ENCODE measurements around the gene FREY1.
"Not testable (repeated sequence)": the region's sequence is repeated elsewhere in the genome, so short reads cannot be mapped to it uniquely, and the experiment has no call there.

FREY1 gene

GRCh38 chr11:45910623-45911022, 3.6 kb upstream of the FREY1 start:
- FAIRE-seq, result no peak

- FAIRE-seq, result no peak
Measured at GRCh38 chr11:45909594-45910475, 2.8 kb upstream of the FREY1 start.

DNA sequence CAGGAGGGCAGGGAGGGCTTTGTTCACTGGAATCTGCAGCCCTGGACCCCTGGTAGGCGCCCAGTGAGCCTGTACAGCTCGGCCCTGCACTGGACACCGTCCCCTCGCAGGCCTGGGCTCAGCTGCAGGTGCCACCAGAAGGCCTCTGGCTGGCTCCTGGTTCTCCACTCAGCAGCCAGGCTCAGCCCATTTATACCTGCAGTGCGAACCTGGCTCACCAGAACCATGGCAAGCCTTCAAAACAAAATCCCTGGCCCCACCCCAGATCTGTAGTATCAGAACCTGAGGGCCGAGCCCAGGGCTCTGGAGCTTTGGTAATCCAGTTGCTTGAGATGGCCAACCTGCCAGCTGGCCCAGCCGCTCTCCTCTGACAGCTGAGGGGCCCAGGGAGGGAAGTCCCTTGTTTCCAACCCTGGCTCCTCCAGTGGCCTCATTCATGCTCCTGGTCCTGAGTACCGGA, 870 bp upstream of the FREY1 start:
- FAIRE-seq, result no peak

DNA sequence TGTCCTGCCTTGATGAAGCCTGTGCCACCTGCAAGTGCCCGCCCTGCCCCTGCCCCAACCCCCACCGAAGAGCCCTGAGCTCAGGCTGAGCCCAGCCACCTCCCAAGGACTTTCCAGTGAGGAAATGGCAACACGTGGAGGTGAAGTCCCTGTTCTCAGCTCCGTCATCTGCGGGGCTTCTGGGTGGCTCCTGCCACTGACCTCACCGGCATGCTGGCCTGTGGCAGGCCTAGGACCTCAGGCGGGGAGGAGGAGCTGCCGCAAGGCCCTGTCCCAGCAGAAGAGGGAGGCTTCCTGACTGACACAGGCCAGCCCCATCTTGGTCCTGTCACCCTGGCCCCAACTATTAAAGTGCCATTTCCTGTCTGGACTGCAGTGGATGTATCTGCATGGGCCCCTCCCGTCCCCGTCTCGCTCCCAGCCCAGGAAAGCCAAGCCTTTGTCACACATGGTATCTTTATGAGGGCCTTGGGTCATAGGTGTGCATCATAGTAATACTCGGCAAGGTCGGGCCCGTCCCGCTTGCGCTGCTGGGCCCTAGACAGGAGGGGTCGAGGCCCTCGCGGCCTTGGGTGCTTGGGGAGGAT, 882 bp downstream of the FREY1 start:
- no peak for FAIRE-seq

DNA sequence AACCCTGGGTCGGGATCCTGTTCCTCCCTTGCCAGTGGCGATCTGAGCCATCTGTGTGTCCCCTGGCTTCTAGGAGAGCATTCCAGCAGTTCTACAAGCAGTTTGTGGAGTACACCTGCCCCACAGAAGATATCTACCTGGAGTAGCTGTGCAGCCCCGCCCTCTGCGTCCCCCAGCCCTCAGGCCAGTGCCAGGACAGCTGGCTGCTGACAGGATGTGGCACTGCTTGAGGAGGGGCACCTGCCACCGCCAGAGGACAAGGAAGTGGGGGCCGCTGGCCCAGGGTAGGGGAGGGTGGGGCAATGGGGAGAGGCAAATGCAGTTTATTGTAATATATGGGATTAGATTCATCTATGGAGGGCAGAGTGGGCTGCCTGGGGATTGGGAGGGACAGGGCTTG, 1.5 kb downstream of the FREY1 start:
- FAIRE-seq, result not testable (repeated sequence)

DNA sequence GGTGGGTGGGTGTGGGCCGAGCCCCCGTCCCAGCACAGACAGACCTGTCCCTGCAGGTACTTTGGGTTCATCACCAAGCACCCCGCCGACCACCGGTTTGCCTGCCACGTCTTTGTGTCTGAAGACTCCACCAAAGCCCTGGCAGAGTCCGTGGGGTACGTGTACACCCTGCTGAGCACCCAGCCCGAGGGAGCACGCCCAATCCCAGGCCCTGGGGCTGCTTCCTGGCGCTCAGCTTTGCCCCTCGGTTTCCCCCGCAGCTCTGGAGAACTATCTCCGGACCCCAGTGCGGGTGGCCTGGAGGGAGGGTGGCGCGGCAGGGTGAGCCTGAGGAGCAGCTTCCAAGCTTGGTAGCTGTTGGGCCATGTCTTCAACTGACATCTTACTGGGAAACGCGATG, 2.0 kb downstream of the FREY1 start:
- no peak for FAIRE-seq

GRCh38 chr11:45904309-45904915, 2.7 kb downstream of the FREY1 start:
- FAIRE-seq, result no peak

DNA sequence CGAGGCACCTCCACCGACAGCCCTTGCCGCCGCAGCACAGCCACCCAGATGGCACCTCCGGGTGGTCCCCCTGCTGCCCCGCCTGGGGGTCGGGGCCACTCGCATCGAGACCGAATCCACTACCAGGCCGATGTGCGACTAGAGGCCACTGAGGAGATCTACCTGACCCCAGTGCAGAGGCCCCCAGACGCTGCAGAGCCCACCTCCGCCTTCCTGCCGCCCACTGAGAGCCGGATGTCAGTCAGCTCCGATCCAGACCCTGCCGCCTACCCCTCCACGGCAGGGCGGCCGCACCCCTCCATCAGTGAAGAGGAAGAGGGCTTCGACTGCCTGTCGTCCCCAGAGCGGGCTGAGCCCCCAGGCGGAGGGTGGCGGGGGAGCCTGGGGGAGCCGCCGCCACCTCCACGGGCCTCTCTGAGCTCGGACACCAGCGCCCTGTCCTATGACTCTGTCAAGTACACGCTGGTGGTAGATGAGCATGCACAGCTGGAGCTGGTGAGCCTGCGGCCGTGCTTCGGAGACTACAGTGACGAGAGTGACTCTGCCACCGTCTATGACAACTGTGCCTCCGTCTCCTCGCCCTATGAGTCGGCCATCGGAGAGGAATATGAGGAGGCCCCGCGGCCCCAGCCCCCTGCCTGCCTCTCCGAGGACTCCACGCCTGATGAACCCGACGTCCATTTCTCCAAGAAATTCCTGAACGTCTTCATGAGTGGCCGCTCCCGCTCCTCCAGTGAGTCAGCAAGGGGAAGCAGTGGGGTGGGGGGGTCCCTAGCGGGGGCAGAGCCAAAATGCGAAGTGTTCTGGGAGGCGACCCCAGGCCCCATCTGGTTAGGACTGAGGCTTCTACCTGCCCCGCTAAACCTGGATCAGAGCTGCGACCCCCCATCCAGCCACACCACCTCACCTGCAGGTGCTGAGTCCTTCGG, 4.4 kb downstream of the FREY1 start:
- FAIRE-seq, result no peak

DNA sequence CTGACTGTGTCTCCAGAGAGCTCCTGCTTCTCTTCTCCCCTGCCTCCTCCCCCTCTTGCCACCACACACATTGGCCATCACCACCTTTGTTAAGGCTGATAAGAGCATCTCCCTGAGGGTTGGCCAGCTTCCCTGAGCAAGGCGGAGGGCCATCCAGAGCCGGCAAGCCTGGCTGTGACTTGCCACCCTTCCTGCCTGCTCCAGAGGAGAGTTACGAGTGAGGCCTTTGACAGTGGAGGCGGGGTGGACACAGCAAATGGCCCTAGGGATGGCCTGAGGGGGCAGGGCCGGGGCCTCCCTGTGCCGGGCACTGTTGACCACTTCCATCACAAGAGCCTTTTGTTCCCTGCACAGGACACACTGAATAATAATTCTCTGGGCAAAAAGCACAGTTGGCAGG, 5.4 kb downstream of the FREY1 start:
- FAIRE-seq, result no peak

DNA sequence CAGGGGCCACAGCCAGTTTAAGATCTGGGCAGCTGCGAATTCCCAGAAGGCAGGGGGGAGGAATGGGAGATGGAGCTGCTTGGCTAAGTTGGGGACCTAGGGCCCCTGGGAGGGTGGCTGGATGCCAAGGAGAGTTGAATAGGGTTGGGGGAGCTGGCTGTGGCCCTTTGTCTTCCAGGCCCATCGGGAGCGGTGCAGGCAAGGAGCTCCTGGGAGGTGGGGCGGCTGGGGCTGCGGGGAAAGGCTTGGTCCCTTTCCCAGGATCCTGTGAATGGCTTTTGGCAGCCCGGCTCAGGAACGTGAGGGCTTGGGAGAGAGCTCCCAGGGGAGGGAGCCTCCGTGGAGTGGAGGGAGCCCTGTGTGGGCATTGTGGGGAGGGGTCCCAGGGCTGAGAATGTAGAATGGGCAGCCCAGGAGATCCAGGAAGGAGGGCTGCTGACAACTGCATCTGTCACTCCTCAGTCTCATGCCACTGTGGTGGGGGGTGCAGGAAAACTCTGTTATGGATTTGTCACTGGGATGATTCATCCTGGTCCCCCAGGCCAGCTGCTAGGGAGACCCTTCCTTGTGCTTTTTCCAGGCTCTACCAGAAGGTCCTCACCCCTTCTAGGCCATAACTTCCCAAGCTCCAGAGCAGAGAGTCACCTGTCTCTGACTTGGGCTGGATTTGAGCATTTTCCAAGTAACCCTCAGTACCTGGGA, 6.0 kb downstream of the FREY1 start:
- FAIRE-seq, result no peak

GRCh38 chr11:45900175-45900800, 6.8 kb downstream of the FREY1 start:
- not testable (repeated sequence) for FAIRE-seq

- FAIRE-seq, result peak; percentile 65
Measured at GRCh38 chr11:45899448-45900174, 7.5 kb downstream of the FREY1 start.

DNA sequence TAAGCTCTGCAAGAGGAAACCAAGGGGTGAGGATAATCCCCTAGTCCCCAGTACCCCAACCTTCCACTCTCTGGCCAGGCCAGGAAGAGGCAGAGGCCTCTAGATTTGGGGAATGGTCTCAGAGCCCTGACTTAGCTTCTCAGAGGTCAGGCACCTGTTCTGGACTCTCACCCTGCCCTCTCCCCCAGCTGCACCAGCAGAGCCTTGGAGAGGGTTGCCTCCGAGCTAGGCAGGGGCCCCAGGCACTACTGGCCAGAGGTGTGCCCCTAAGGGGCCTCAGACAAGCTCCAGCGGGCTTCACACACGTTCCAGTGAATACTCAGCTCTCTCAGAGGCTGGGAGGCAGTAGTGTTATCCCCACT, 8.0 kb downstream of the FREY1 start:
- FAIRE-seq, result no peak

DNA sequence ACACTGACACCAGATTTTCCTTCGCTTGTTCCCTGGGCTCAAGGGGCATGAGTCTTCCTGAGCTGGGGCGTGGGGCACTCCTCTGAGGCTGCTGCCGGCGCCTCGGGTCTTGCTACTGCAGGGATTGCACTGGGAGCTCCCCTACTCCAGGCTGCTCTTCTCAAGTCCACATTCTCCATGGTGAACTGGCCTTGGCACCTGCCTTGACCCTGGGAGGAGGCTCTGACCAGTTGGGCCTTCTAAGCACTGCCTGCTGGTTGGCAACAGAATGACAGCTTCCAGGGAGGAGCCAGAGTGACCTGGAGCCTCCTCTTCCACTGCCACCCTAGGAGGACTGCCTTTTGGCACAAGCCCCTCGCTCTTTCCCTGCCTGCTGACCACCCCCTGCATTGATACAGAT, 9.5 kb downstream of the FREY1 start:
- no peak for FAIRE-seq

GRCh38 chr11:45896422-45896984, 10.6 kb downstream of the FREY1 start:
- no peak for FAIRE-seq

DNA sequence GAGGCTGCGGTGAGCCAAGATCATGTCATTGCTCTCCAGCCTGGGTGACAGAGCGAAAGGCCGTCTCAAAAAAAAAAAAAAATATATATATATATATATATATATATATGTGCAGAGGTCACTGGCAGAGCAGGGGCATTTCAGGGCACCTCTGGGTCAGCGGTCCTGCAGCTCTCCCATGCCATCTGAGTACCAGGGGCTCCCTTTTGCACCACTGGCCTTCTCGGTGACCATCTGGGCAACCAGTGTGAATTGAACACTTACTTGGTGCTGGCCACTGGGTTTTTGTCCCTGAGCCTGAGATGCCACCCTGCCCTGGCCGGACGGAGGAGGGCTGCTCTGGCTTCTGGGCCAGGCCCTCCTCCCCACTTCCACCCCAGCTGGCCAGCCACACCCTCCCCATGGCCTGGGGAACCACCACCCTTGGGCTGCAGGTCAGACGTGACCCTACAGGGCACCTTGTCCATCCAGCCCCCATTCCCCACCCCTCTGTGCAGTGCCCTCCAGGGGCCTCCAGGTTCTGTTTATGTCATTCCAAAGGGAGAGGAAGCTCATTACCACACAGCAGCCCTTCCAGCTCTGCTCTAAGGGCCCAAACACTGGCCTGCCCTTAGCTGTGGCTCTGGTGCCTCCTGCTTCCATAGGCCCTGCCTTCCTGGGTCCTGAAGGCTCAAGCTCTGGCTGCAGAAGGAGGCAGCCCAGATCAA, 11.4 kb downstream of the FREY1 start:
- FAIRE-seq, result no peak

DNA sequence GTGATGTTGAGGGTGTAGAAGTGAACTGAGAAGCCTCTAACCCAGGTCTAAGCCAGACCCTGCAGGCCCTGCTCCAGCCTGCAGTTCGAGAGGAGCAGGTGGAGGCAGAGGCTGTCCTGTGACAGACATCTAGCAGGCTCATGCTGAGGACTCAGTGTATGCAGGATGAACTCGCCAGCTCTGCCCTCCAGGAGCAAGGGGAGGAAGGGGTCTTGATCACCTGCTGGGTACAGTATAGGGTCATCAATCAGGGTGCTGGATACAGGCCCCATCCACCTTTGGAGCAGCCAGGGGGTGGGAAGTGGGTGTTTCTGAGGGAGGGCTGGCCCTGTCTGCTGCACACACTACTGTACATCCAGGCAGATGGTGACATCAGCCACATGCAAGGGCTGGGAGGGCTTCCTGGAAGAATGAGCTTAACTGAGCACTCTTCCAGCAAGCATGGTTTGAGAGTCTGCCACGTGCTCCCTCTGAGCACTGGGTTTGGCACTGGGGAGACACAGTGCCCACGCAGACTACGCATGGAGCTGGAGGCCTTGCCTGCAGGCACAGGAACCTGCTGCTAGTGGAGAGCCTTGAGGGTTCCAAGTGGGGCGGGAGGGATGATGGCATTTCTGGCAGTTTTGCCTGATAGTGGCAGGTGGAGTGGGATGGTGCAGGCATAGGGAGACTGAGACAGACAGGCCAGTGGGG, 12.4 kb downstream of the FREY1 start:
- no peak for FAIRE-seq

- no peak for FAIRE-seq
Measured at GRCh38 chr11:45892856-45893255, 14.2 kb downstream of the FREY1 start.

- no peak for FAIRE-seq
Measured at GRCh38 chr11:45890886-45891550, 16.1 kb downstream of the FREY1 start.

Data from islet of Langerhans (tissue), 1 donor.